Trophoblast cell (in vitro differentiated cells and primary cell): ENCODE measurements around the gene MPLKIP.
"Not testable (repeated sequence)": the region's sequence is repeated elsewhere in the genome, so short reads cannot be mapped to it uniquely, and the experiment has no call there.

ENCODE experiments used
- DNase-seq, 2 donors: peaks; one replicate each; pipeline ENCODE4 v3.0.0-alpha.2; 2016
- H2AFZ ChIP-seq: 2 replicates; pipeline ENCODE4 v1.6.1; 2013; ENCODE audit warnings: low read length, moderate library complexity, mild to moderate bottlenecking; ENCODE audit not compliant: insufficient read depth, poor library complexity
- H2AK5ac ChIP-seq: 2 replicates; pipeline ENCODE4 v1.6.1; 2013; ENCODE audit warnings: mild to moderate bottlenecking, low read length
- H2BK120ac ChIP-seq: 2 replicates; pipeline ENCODE4 v1.6.1; 2013; ENCODE audit warnings: low read length, mild to moderate bottlenecking, moderate library complexity; ENCODE audit not compliant: insufficient read depth, poor library complexity
- H2BK12ac ChIP-seq: 2 replicates; pipeline ENCODE4 v1.6.1; 2013; ENCODE audit warnings: mild to moderate bottlenecking, low read length, moderate library complexity
- H2BK5ac ChIP-seq: 2 replicates; pipeline ENCODE4 v1.6.1; 2013; ENCODE audit warnings: low read length, low read depth, moderate library complexity, mild to moderate bottlenecking; ENCODE audit not compliant: poor library complexity
- H3K14ac ChIP-seq: 2 replicates; pipeline ENCODE4 v1.6.1; 2013; ENCODE audit warnings: mild to moderate bottlenecking, low read length
- H3K18ac ChIP-seq: 2 replicates; pipeline ENCODE4 v1.6.1; 2013; ENCODE audit warnings: mild to moderate bottlenecking, low read length
- H3K23ac ChIP-seq: 2 replicates; pipeline ENCODE4 v1.6.1; 2013; ENCODE audit warnings: low read length
- H3K27ac ChIP-seq: 2 replicates; pipeline ENCODE4 v1.5.1; 2013; ENCODE audit warnings: low read depth, mild to moderate bottlenecking, inconsistent platforms, low read length, moderate library complexity
- H3K27me3 ChIP-seq: 2 replicates; pipeline ENCODE4 v1.6.1; 2013; ENCODE audit warnings: inconsistent platforms, mild to moderate bottlenecking, low read length, moderate library complexity; ENCODE audit not compliant: insufficient read depth
- H3K36me3 ChIP-seq, 2 experiments: 1 replicate in 1 of 2; 2 replicates in 1 of 2; pipeline ENCODE4 v1.6.1; 2013; ENCODE audit warnings: low read length in 2 of 2, mild to moderate bottlenecking in 2 of 2, moderate library complexity in 1 of 2; ENCODE audit not compliant: insufficient read depth in 2 of 2, control insufficient read depth in 1 of 2
- H3K4ac ChIP-seq: 2 replicates; pipeline ENCODE4 v1.6.1; 2013; ENCODE audit warnings: low read depth, mild to moderate bottlenecking, low read length, moderate library complexity
- H3K4me1 ChIP-seq, 2 experiments: 1 replicate in 1 of 2; 2 replicates in 1 of 2; pipeline ENCODE4 v1.6.1; 2013; ENCODE audit warnings: low read length in 2 of 2, mild to moderate bottlenecking in 2 of 2, moderate library complexity in 1 of 2; ENCODE audit not compliant: insufficient read depth in 2 of 2, control insufficient read depth in 1 of 2
- H3K4me2 ChIP-seq: 2 replicates; pipeline ENCODE4 v1.6.1; 2013; ENCODE audit warnings: inconsistent platforms, mild to moderate bottlenecking, low read length, moderate library complexity
- H3K4me3 ChIP-seq: 2 replicates; pipeline ENCODE4 v1.5.1; 2013; ENCODE audit warnings: mild to moderate bottlenecking, low read depth, low read length, inconsistent platforms
- H3K79me1 ChIP-seq: one replicate; pipeline ENCODE4 v1.6.1; 2013; ENCODE audit warnings: low read length
- H3K79me2 ChIP-seq: 2 replicates; pipeline ENCODE4 v1.6.1; 2013; ENCODE audit warnings: low read length, mild to moderate bottlenecking; ENCODE audit not compliant: control insufficient read depth, insufficient read depth, poor library complexity
- H3K9ac ChIP-seq: 2 replicates; pipeline ENCODE4 v1.6.1; 2013; ENCODE audit warnings: mild to moderate bottlenecking, low read length
- H3K9me3 ChIP-seq: 2 replicates; pipeline ENCODE4 v1.6.1; 2013; ENCODE audit warnings: low read depth, mild to moderate bottlenecking, control low read depth, inconsistent platforms, low read length; ENCODE audit not compliant: insufficient read depth
- H4K12ac ChIP-seq: 2 replicates; pipeline ENCODE4 v1.6.1; 2013; ENCODE audit warnings: low read depth, mild to moderate bottlenecking, low read length, moderate library complexity
- H4K8ac ChIP-seq: 2 replicates; pipeline ENCODE4 v1.6.1; 2013; ENCODE audit warnings: low read depth, mild to moderate bottlenecking, low read length, moderate library complexity
- H4K91ac ChIP-seq: one replicate; pipeline ENCODE4 v1.6.1; 2013; ENCODE audit warnings: low read depth, mild to moderate bottlenecking, low read length, moderate library complexity
- WGBS: extraction: QIAGEN DNeasy Blood & Tissue Kit; methylation state at CpG from one replicate; pipeline ENCODE4 v1.1.7; 2013; ENCODE audit warnings: missing lambda C conversion rate; ENCODE audit not compliant: insufficient read length, insufficient coverage; ENCODE audit errors: extremely low coverage; 5-methylcytosine and 5-hydroxymethylcytosine counted together

The MPLKIP gene

DNA sequence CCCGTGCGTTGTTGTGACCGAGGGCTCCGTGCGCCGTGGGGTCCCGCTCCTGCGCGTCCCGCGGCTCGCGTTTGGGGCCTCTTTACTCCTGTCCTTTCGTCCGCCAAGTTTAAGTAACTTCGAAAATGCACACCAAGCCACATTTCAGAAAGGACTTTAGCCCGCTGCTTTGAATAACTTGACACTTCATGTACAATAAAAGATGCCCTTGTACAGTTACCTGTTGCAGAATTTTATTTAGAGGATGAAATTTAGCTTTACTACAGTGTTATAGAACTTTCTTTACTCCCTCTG is 842 bp upstream of the MPLKIP start:
- Histone ChIP-seq H2BK12ac (no peak overlapping the region), H3K23ac (no peak overlapping the region), H3K4me2 (peak overlapping the region; percentile 70), H3K14ac (peak overlapping the region; percentile 75), H3K4me3 (peak overlapping the region; percentile 72), H3K27ac (no peak overlapping the region), H2AK5ac (no peak overlapping the region), H3K9ac (no peak overlapping the region), H3K4ac (no peak overlapping the region), H2BK5ac (no peak overlapping the region), H4K91ac (peak overlapping the region; percentile 40), H4K12ac (peak overlapping the region; percentile 58), H3K18ac (no peak overlapping the region), H3K27me3 (no peaks in the 10 kb centered on the region), H3K79me2 (peaks cover 4% of the 10 kb centered on the region), H3K36me3 (peaks cover 0 to 4% of the 10 kb centered on the region in 2 experiments), H2AFZ (peak overlapping the region; percentile 61), H4K8ac (peak overlapping the region; percentile 90), H3K9me3 (no peaks in the 10 kb centered on the region), H2BK120ac (peak overlapping the region; percentile 56), H3K4me1 (peaks cover 0 to 2% of the 10 kb centered on the region in 2 experiments), H3K79me1 (peaks cover 8% of the 10 kb centered on the region)
- peak in 1 of 2 donors; percentile 50 for DNase-seq
- no CpG with 5 or more reads among the region's 17 CpGs for WGBS

DNA sequence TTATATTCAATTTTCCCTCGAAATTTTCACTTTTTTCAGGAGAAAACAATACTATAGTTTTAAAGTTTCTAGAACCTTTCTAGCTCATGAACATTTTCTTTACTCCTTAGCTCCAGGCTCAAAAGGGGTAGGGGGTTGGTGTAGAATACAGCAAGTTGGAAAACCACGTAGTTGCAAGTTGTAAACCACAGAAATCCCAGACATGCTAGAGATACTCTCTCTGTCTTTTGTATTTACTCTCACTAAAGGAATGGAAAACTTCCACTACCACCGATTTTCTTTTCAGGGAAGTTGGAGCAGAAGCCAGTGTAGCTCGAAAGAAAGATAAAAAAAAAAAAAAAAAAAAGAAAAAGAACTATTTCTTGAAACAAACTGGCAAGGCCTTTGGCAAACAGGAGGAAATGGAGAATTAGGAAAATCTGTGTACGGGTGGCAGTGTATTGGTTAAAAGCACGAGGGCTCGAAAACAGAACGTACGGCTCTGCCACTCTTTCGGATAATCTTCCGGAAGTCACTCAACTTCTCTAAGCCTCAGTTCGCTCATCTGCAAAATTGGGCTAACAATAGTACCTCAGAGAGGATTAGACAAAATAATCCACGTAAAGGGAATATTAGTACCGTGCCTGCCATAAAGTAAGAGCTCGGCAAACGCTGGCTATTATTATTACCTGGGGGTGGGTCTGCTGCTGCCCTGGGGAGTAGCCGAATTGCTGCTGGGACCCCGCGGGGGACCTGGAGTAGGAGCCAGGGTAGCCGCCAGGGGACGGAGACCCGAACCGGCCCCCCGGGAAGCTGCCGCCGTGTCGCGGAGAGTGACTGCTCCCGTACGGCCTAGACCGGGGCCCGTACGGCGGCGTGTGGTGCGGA is 628 bp downstream of the MPLKIP start:
- peak overlapping the region; percentile 87 for H2AFZ ChIP-seq
- no peaks in the 10 kb centered on the region for H3K9me3 ChIP-seq
- peak overlapping the region; percentile 83 for H2BK120ac ChIP-seq
- peaks cover 0 to 2% of the 10 kb centered on the region in 2 experiments for H3K4me1 ChIP-seq
- peak overlapping the region; percentile 77 for H2AK5ac ChIP-seq
- WGBS: no CpG with 5 or more reads among the region's 36 CpGs
- H3K23ac ChIP-seq: no peak overlapping the region
- DNase-seq: peak; percentile 6 to 52
- peak overlapping the region; percentile 94 for H2BK5ac ChIP-seq
- peak overlapping the region; percentile 80 for H4K91ac ChIP-seq
- H4K12ac ChIP-seq: peak overlapping the region; percentile 92
- peak overlapping the region; percentile 70 for H3K4me2 ChIP-seq
- H3K4me3 ChIP-seq: peak overlapping the region; percentile 90
- no peaks in the 10 kb centered on the region for H3K27me3 ChIP-seq
- peak overlapping the region; percentile 90 for H3K14ac ChIP-seq
- H2BK12ac ChIP-seq: no peak overlapping the region
- H3K36me3 ChIP-seq: peaks cover 0 to 4% of the 10 kb centered on the region in 2 experiments
- peak overlapping the region; percentile 68 for H3K4ac ChIP-seq
- peak overlapping the region; percentile 92 for H3K9ac ChIP-seq
- peaks cover 4% of the 10 kb centered on the region for H3K79me2 ChIP-seq
- H3K18ac ChIP-seq: peak overlapping the region; percentile 87
- peak overlapping the region; percentile 76 for H3K27ac ChIP-seq
- H4K8ac ChIP-seq: peak overlapping the region; percentile 96
- peaks cover 8% of the 10 kb centered on the region for H3K79me1 ChIP-seq

DNA sequence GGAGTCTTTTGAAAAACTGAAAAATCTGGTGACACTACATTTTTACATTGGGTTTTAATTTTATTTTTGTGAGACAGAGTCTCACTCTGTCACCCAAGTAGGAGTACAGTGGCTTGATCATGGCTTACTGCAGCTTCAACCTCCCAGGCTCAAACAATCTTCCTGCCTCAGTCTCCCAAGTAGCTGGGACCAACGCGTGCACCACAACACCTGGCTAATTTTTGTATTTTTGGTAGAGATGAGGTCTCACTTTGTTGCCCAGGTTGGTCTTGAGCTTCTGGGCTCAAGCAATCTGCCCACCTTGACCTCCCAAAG is 11.5 kb downstream of the MPLKIP start:
- Histone ChIP-seq H3K27me3 (no peaks in the 10 kb centered on the region), H4K8ac (no peak overlapping the region), H4K12ac (no peak overlapping the region), H3K23ac (no peak overlapping the region), H3K36me3 (peaks cover 0 to 4% of the 10 kb centered on the region in 2 experiments), H3K4me3 (no peak overlapping the region), H3K4ac (no peak overlapping the region), H3K18ac (no peak overlapping the region), H2AK5ac (no peak overlapping the region), H3K4me2 (no peak overlapping the region), H3K14ac (no peak overlapping the region), H4K91ac (no peak overlapping the region), H3K27ac (no peak overlapping the region), H2BK12ac (no peak overlapping the region), H3K9me3 (no peaks in the 10 kb centered on the region), H3K79me1 (no peaks in the 10 kb centered on the region), H3K4me1 (no peaks in the 10 kb centered on the region), H2AFZ (no peak overlapping the region), H2BK5ac (no peak overlapping the region), H3K79me2 (no peaks in the 10 kb centered on the region), H3K9ac (no peak overlapping the region), H2BK120ac (no peak overlapping the region)
- no peak for DNase-seq
- no CpG with 5 or more reads among the region's 2 CpGs for WGBS

DNA sequence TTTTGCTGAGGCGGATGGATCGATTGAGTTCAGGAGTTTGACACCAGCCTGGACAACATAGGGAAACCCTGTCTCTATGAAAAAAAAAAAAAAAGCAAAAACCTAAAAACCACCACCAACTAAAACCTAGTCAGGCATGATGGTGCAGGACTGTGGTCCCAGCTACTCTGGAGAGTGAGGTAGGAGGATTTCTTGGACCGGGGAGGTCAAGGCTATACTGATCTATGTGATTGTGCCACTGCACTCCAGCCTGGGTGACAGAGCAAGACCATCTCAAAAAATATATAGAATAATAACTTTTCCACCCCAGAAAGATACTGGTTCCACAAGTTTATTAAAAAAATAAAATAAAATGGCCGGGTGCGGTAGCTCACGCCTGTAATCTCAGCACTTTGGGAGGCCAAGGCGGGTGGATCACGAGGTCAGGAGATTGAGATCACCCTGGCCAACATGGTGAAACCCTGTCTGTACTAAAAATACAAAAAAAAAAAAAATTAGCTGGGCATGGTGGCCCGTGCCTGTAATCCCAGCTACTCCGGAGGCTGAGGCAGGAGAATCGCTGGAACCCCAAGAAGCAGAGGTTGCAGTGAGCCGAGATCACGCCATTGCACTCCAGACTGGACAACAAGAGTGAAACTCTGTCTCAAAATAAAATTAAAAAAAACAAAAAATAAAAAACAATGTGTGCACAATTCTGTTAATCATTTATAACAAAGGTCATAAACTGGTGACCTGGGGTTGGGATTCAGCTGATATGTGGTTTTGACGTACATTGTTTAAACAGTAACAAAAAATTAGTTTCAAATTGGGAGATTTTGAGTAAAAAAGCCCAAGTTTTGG is 12.1 kb downstream of the MPLKIP start:
- H2BK12ac ChIP-seq, DNase-seq, H4K8ac ChIP-seq, H2AK5ac ChIP-seq, H3K4me2 ChIP-seq, H3K14ac ChIP-seq, H3K18ac ChIP-seq, H3K79me1 ChIP-seq, H3K4me3 ChIP-seq, H3K27me3 ChIP-seq, H2BK5ac ChIP-seq, H4K91ac ChIP-seq, H3K4ac ChIP-seq, H4K12ac ChIP-seq, H3K9ac ChIP-seq, H3K9me3 ChIP-seq, H2BK120ac ChIP-seq, H3K23ac ChIP-seq, H3K27ac ChIP-seq, H3K36me3 ChIP-seq, H3K4me1 ChIP-seq, H2AFZ ChIP-seq, H3K79me2 ChIP-seq: not testable (repeated sequence)
- WGBS: no CpG with 5 or more reads among the region's 14 CpGs
